WTC11 (cell line): ENCODE results near the gene ACR.
"Not testable (repeated sequence)": the region's sequence is repeated elsewhere in the genome, so short reads cannot be mapped to it uniquely, and the experiment has no call there.

Experiments
- AFF4 ChIP-seq: sonication (generic); formaldehyde crosslinking; IDR thresholded peaks from 2 replicates; pipeline ENCODE4 v1.8.1; 2023; ENCODE audit warnings: mild to moderate bottlenecking, missing genetic modification reagents, borderline replicate concordance
- ATF1 ChIP-seq: sonication (generic); formaldehyde crosslinking; IDR thresholded peaks from 2 replicates; pipeline ENCODE4 v1.8.1; 2023; ENCODE audit warnings: mild to moderate bottlenecking, moderate library complexity, missing genetic modification reagents
- CBFB ChIP-seq: sonication (generic); formaldehyde crosslinking; IDR thresholded peaks from 2 replicates; pipeline ENCODE4 v1.8.1; 2022; ENCODE audit warnings: mild to moderate bottlenecking, low read depth, missing genetic modification reagents
- CTCF ChIP-seq: fragments of 200-600 bp; IDR thresholded peaks from 2 replicates; pipeline ENCODE4 v1.8.0; 2022; ENCODE audit warnings: antibody characterized with exemption
- FOXP4 ChIP-seq: sonication (generic); formaldehyde crosslinking; IDR thresholded peaks from 2 replicates; pipeline ENCODE4 v1.8.0; 2022; ENCODE audit warnings: mild to moderate bottlenecking, missing genetic modification reagents

- TF ChIP-seq AFF4; CTCF; FOXP4; CBFB; ATF1 (CRISPR knock-in tag): not testable (repeated sequence)
Measured at GRCh38 chr22:50782253-50782652, 44.2 kb downstream of the ACR start.
